LNCaP clone FGC (cell line): ENCODE measurements around the gene UBL3.

Experiments
- DNase-seq: peaks from one replicate; pipeline ENCODE4 v3.0.0-alpha.2; 2011; ENCODE audit warnings: low read depth
- H3K4me3 ChIP-seq: 2 replicates; pipeline ENCODE4 v1.5.1; 2011; ENCODE audit warnings: mild to moderate bottlenecking, low read depth, low read length, control low read depth
- CTCF ChIP-seq: IDR thresholded peaks from 2 replicates; pipeline ENCODE4 v1.5.1; 2012; ENCODE audit warnings: mild to moderate bottlenecking; ENCODE audit not compliant: control insufficient read depth, insufficient read depth; ENCODE audit errors: extremely low read depth

UBL3 gene

GRCh38 chr13:29771247-29771646 is 79.2 kb downstream of the UBL3 start:
- DNase-seq: no peak

GRCh38 chr13:29767006-29767405 is 83.4 kb downstream of the UBL3 start:
- no peak for DNase-seq
- no peak for TF ChIP-seq CTCF
- no peak overlapping the region for H3K4me3 ChIP-seq

More at GRCh38 chr13:29771247-29771646, 79.2 kb downstream of the UBL3 start:
- no peak overlapping the region for H3K4me3 ChIP-seq
- TF ChIP-seq CTCF: peak; percentile 31

GRCh38 chr13:29763436-29764180 is 86.8 kb downstream of the UBL3 start:
- no peak overlapping the region for H3K4me3 ChIP-seq
- no peak for DNase-seq
- TF ChIP-seq CTCF: no peak

GRCh38 chr13:29761815-29762214 is 88.6 kb downstream of the UBL3 start:
- TF ChIP-seq CTCF: no peak
- H3K4me3 ChIP-seq: no peak overlapping the region
- no peak for DNase-seq

GRCh38 chr13:29761160-29761559 is 89.3 kb downstream of the UBL3 start:
- H3K4me3 ChIP-seq: no peak overlapping the region
- DNase-seq: no peak
- no peak for TF ChIP-seq CTCF

- no peak for DNase-seq
- no peak for TF ChIP-seq CTCF
- H3K4me3 ChIP-seq: no peak overlapping the region
Observed at GRCh38 chr13:29760544-29760943, 89.9 kb downstream of the UBL3 start.

- DNase-seq: no peak
- TF ChIP-seq CTCF: no peak
- no peak overlapping the region for H3K4me3 ChIP-seq
Observed at GRCh38 chr13:29758531-29759114, 91.8 kb downstream of the UBL3 start.
